GM23338 (cell line): ENCODE data around the gene PPP2R2D. TPM values are rescaled to one million over a fixed set of nuclear protein-coding genes. Genes with fewer than 3 reads are reported as not detected.

Source experiments
- ATAC-seq: fragments of 200-7000 bp; cut with Tn5 transposase; 3 replicates; pipeline ENCODE4 v1.9.1; 2020
- DNase-seq: peaks from one replicate; pipeline ENCODE4 v3.0.0-alpha.2; 2015; ENCODE audit warnings: low spot score
- H2AFZ ChIP-seq: fragments of 200-600 bp; sonication (generic); 2 replicates; pipeline ENCODE4 v1.8.0; 2016; ENCODE audit warnings: antibody characterized with exemption, mild to moderate bottlenecking, moderate library complexity
- H3F3A ChIP-seq: fragments of 200-600 bp; sonication (generic); replicated peaks from 2 replicates; pipeline ENCODE4 v1.8.0; 2017; ENCODE audit warnings: antibody characterized with exemption, mixed run types, low read depth
- H3K27ac ChIP-seq: fragments of 200-600 bp; sonication (generic); 2 replicates; pipeline ENCODE4 v1.6.1; 2016; ENCODE audit warnings: low read depth
- H3K27me3 ChIP-seq: fragments of 200-600 bp; sonication (generic); 2 replicates; pipeline ENCODE4 v1.8.0; 2016; ENCODE audit warnings: mild to moderate bottlenecking, mixed run types, moderate library complexity; ENCODE audit not compliant: insufficient read depth
- H3K36me3 ChIP-seq: fragments of 200-600 bp; sonication (generic); 2 replicates; pipeline ENCODE4 v1.8.0; 2016; ENCODE audit warnings: mild to moderate bottlenecking; ENCODE audit not compliant: insufficient read depth
- H3K4me1 ChIP-seq: fragments of 200-600 bp; sonication (generic); 2 replicates; pipeline ENCODE4 v1.8.0; 2016; ENCODE audit warnings: mild to moderate bottlenecking, moderate library complexity; ENCODE audit not compliant: insufficient read depth
- H3K4me2 ChIP-seq: fragments of 200-600 bp; sonication (generic); 2 replicates; pipeline ENCODE4 v1.7.1; 2017; ENCODE audit warnings: mixed run types
- H3K4me3 ChIP-seq: fragments of 200-600 bp; sonication (generic); 2 replicates; pipeline ENCODE4 v1.6.1; 2016; ENCODE audit warnings: mixed run types
- H3K79me2 ChIP-seq: fragments of 200-600 bp; sonication (generic); replicated peaks from 2 replicates; pipeline ENCODE4 v1.8.0; 2017; ENCODE audit warnings: mild to moderate bottlenecking; ENCODE audit not compliant: insufficient read depth
- H3K9me2 ChIP-seq: fragments of 200-600 bp; sonication (generic); 2 replicates; pipeline ENCODE4 v1.8.0; 2017; ENCODE audit not compliant: insufficient read depth
- H4K20me1 ChIP-seq: fragments of 200-600 bp; sonication (generic); replicated peaks from 2 replicates; pipeline ENCODE4 v1.8.0; 2017; ENCODE audit warnings: mild to moderate bottlenecking; ENCODE audit not compliant: insufficient read depth
- H3K27ac Mint-ChIP-seq: 2 replicates; pipeline ENCODE4 v1.8.0; 2020; ENCODE audit warnings: inconsistent platforms, mild to moderate bottlenecking, moderate library complexity, mixed read lengths
- H3K27me3 Mint-ChIP-seq: 3 replicates; pipeline ENCODE4 v1.8.0; 2022; ENCODE audit warnings: low read depth, mild to moderate bottlenecking, moderate library complexity, mixed read lengths, inconsistent platforms; ENCODE audit not compliant: insufficient read depth, poor library complexity
- H3K36me3 Mint-ChIP-seq: 3 replicates; pipeline ENCODE4 v1.8.0; 2021; ENCODE audit warnings: low read depth, mild to moderate bottlenecking, inconsistent platforms, moderate library complexity, mixed read lengths
- H3K4me1 Mint-ChIP-seq: 3 replicates; pipeline ENCODE4 v1.8.0; 2020; ENCODE audit warnings: mild to moderate bottlenecking, inconsistent platforms, mixed read lengths
- H3K4me3 Mint-ChIP-seq: 3 replicates; pipeline ENCODE4 v1.8.0; 2021; ENCODE audit warnings: moderate library complexity, mild to moderate bottlenecking, inconsistent platforms, mixed read lengths
- H3K9me3 Mint-ChIP-seq: 3 replicates; pipeline ENCODE4 v1.8.0; 2020; ENCODE audit warnings: moderate library complexity, mild to moderate bottlenecking, inconsistent platforms, mixed read lengths
- CREB1 ChIP-seq: fragments of 250-450 bp; sonication (Bioruptor Pico); IDR thresholded peaks from 2 replicates; pipeline ENCODE4 v1.5.0; 2020; ENCODE audit warnings: low read depth, mild to moderate bottlenecking, moderate library complexity
- CTCF ChIP-seq, 2 experiments: fragments of 200-600 bp in 1 of 2; sonication (generic) in 1 of 2; conservative IDR thresholded peaks; 2 replicates each; pipeline versions ENCODE4 v1.5.1 to v1.6.1; 2016 to 2017; ENCODE audit warnings: antibody characterized with exemption in 2 of 2, low read depth in 2 of 2, mild to moderate bottlenecking in 2 of 2, moderate library complexity in 1 of 2
- ETS1 ChIP-seq: IDR thresholded peaks from 2 replicates; pipeline ENCODE4 v1.6.1; 2016; ENCODE audit warnings: antibody characterized with exemption
- NANOG ChIP-seq: IDR thresholded peaks from 2 replicates; pipeline ENCODE4 v1.6.1; 2016; ENCODE audit warnings: antibody characterized with exemption, borderline replicate concordance
- POLR2AphosphoS5 ChIP-seq: IDR thresholded peaks from 2 replicates; pipeline ENCODE4 v1.6.1; 2016; ENCODE audit warnings: antibody characterized with exemption, low read depth
- REST ChIP-seq: IDR thresholded peaks from one replicate; pipeline ENCODE4 v1.6.1; 2018; ENCODE audit warnings: antibody characterized with exemption; ENCODE audit not compliant: unreplicated experiment
- STAT1 ChIP-seq: IDR thresholded peaks from one replicate; pipeline ENCODE4 v1.6.1; 2016; ENCODE audit warnings: antibody characterized with exemption; ENCODE audit not compliant: unreplicated experiment
- polyA plus RNA-seq: library from polyadenylated mRNA; unstranded; fragments of >200 nt; fragmentation: Nextera tagmentation; extraction: Ambion mirVana; gene quantifications from 2 replicates; pipeline ENCODE4 v1.2.1, GENCODE V29; 2016
- total RNA-seq: library from RNA; depleted of rRNA; stranded (reverse); fragments of >200 nt; shearing (Covaris generic); gene quantifications from 2 replicates; pipeline ENCODE4 v1.2.3, GENCODE V29; 2014

The PPP2R2D gene
- total and polyA plus RNA-seq, 2 experiments from 2014 or later, result 28.8 to 33.7 TPM

GRCh38 chr10:131947631-131948347, 47.0 kb downstream of the PPP2R2D start:
- Histone ChIP-seq H3K4me1 (no peaks in the 10 kb centered on the region), H3K27me3 (no peaks in the 10 kb centered on the region), H3K4me3 (no peak overlapping the region), H3K9me2 (no peaks in the 10 kb centered on the region), H3K27ac (no peak overlapping the region), H3K36me3 (peaks cover 31% of the 10 kb centered on the region), H3K4me2 (no peak overlapping the region), H3F3A (0 out of 2 replicates have a peak, but pooled peaks cover 2% of the 10 kb centered on the region), H3K79me2 (peaks cover 5% of the 10 kb centered on the region), H4K20me1 (peaks cover 15% of the 10 kb centered on the region), H2AFZ (no peak overlapping the region)
- Mint-ChIP-seq H3K9me3 (no peaks in the 10 kb centered on the region), H3K4me1 (no peaks in the 10 kb centered on the region; the same call in 2 of the 3 replicates), H3K27me3 (peaks cover 6% of the 10 kb centered on the region), H3K27ac (peak overlapping the region; percentile 14; the same call in 1 of the 2 replicates), H3K36me3 (peaks cover 86% of the 10 kb centered on the region), H3K4me3 (no peak overlapping the region)
- DNase-seq (no peak), ATAC-seq (no peak)
- TF ChIP-seq STAT1 (no peak), NANOG (no peak), CREB1 (no peak), POLR2AphosphoS5 (no peak), REST (no peak)

- Histone ChIP-seq H4K20me1 (peaks cover 11% of the 10 kb centered on the region), H3K9me2 (no peaks in the 10 kb centered on the region), H3K27ac (no peak overlapping the region), H3K4me2 (no peak overlapping the region), H3K27me3 (no peaks in the 10 kb centered on the region), H3K79me2 (peaks cover 3% of the 10 kb centered on the region; the same call in 1 of the 2 replicates), H3K4me1 (no peaks in the 10 kb centered on the region), H2AFZ (no peak overlapping the region), H3K4me3 (no peak overlapping the region), H3F3A (0 out of 2 replicates have a peak, but pooled peaks cover 2% of the 10 kb centered on the region), H3K36me3 (peaks cover 31% of the 10 kb centered on the region)
- ATAC-seq, result no peak
- DNase-seq, result no peak
- no peaks in the 10 kb centered on the region; the same call in 2 of the 3 replicates for H3K4me1 Mint-ChIP-seq
- H3K9me3 Mint-ChIP-seq, result no peaks in the 10 kb centered on the region; the same call in 2 of the 3 replicates
- peaks cover 92% of the 10 kb centered on the region for H3K36me3 Mint-ChIP-seq
- H3K27ac Mint-ChIP-seq, result no peak overlapping the region
- TF ChIP-seq ETS1, result no peak
- no peak for TF ChIP-seq STAT1
- TF ChIP-seq CTCF (conservative IDR thresholded peaks at IDR 0.05; ENCODE audit: low read depth in 2 of 2), result no peak
- no peak for TF ChIP-seq REST
- no peak overlapping the region for H3K4me3 Mint-ChIP-seq
- H3K27me3 Mint-ChIP-seq, result peaks cover 8% of the 10 kb centered on the region
Measured at GRCh38 chr10:131948501-131948900, 47.7 kb downstream of the PPP2R2D start.
